MG63 (cell line): ENCODE data around the gene LRRFIP2. TPM values are rescaled to one million over a fixed set of nuclear protein-coding genes. Genes with fewer than 3 reads are reported as not detected.
"Not testable (repeated sequence)": the region's sequence is repeated elsewhere in the genome, so short reads cannot be mapped to it uniquely, and the experiment has no call there.

ENCODE experiments used
- DNase-seq: peaks from one replicate; pipeline ENCODE4 v3.0.0-alpha.2; 2020
- H3K27me3 ChIP-seq: fragments of 250-450 bp; sonication (Bioruptor Pico); 2 replicates; pipeline ENCODE4 v1.5.1; 2020; ENCODE audit warnings: mild to moderate bottlenecking, moderate library complexity
- H3K36me3 ChIP-seq: fragments of 250-450 bp; sonication (Bioruptor Pico); 2 replicates; pipeline ENCODE4 v1.5.1; 2020; ENCODE audit warnings: mild to moderate bottlenecking, moderate library complexity
- H3K4me3 ChIP-seq: fragments of 250-450 bp; sonication (Bioruptor Pico); 2 replicates; pipeline ENCODE4 v1.5.1; 2020; ENCODE audit warnings: mild to moderate bottlenecking, moderate library complexity
- H3K9me3 ChIP-seq: fragments of 250-450 bp; sonication (Bioruptor Pico); 2 replicates; pipeline ENCODE4 v1.5.1; 2020; ENCODE audit warnings: mild to moderate bottlenecking, moderate library complexity
- total RNA-seq: library from RNA; depleted of rRNA; stranded (reverse); fragments of >200 nt; shearing (Covaris generic); gene quantifications from 2 replicates; pipeline ENCODE4 v1.2.3, GENCODE V29; 2014; ENCODE audit warnings: low replicate concordance; rRNA removed

LRRFIP2 gene, protein sequence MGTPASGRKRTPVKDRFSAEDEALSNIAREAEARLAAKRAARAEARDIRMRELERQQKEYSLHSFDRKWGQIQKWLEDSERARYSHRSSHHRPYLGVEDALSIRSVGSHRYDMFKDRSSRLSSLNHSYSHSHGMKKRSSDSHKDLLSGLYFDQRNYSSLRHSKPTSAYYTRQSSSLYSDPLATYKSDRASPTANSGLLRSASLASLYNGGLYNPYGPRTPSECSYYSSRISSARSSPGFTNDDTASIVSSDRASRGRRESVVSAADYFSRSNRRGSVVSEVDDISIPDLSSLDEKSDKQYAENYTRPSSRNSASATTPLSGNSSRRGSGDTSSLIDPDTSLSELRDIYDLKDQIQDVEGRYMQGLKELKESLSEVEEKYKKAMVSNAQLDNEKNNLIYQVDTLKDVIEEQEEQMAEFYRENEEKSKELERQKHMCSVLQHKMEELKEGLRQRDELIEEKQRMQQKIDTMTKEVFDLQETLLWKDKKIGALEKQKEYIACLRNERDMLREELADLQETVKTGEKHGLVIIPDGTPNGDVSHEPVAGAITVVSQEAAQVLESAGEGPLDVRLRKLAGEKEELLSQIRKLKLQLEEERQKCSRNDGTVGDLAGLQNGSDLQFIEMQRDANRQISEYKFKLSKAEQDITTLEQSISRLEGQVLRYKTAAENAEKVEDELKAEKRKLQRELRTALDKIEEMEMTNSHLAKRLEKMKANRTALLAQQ
- total RNA-seq = 35.4 and 41.6 TPM in 2 replicates

DNA sequence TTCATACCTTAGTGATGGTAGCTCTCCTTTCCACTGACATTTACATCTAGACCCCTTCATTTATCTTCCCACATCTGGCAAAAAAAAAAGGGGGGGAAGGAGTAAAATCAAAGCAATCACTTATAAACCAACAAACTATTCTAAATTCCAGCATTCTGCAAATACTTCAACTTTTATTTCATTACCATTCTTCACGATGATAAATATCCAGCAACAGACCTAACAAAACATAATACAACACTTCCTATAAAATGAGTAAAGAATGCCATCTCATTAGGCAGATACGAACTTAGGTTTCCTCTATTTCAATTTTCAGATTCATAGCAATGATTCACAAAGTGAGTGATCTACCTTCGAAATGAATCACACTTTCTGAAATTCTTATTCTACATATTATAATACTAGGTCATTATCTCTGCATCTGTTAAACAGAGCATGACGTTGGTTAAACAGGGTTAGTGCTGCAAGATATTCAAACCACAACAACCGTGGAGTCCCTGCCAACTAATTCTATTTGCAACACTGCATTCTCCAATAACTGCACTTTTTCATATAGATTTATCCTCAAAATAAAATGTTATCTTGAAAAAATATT lies at the start of gene LRRFIP2:
TSS of gene LRRFIP2 (minus strand) at position 51 of the 595 bp plus-strand sequence. CDS start 25,599 bp downstream, outside the sequence.
- H3K36me3 ChIP-seq = peaks cover 34% of the 10 kb centered on the region
- no peaks in the 10 kb centered on the region for H3K27me3 ChIP-seq
- peak within 1 kb of the TSS; percentile 78 for H3K4me3 ChIP-seq
- H3K9me3 ChIP-seq = no peaks in the 10 kb centered on the region
- DNase-seq = no peak

DNA sequence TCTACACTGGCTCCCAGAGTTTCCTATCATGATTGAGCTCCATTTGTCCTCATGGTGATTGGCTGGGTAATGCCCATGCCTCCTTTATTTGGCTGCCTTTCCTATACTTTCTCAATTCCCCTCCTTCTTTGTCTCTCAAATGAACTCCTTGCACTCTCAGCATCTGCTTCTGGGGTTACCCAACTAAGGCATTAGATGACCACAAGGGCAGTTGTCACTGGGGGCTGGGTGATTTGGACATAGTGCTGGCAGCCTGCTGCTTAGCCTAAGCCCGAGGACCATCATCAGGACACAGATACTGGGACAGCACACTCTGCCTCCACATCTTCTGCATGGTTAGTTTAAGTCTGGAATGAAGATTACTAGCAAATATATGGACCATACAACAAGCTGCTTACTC lies 49.2 kb upstream of the LRRFIP2 start:
- Histone ChIP-seq H3K27me3 (no peaks in the 10 kb centered on the region), H3K9me3 (no peaks in the 10 kb centered on the region), H3K36me3 (no peaks in the 10 kb centered on the region), H3K4me3 (no peak overlapping the region)
- DNase-seq = no peak

DNA sequence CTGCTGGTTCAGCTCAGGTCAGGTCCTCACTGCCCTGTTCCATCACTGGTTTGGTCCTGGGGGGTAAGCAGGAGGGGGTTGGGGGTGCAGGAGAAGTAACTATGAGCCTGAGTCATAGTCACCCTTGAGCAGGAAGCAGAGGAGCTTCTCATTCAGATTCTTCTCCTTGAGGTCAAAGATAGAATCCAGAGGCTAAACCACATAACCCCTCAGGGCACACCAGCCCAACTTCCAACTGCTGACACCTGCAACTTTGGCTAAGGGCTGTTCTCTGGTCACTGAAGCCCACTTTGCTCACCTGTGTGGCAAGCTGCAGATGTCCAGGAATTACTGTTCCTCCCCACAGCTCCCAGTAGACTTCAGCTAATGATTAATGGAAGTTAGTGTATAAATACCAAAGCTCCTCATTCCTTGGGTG lies 48.8 kb upstream of the LRRFIP2 start:
- H3K36me3 ChIP-seq = no peaks in the 10 kb centered on the region
- no peaks in the 10 kb centered on the region for H3K27me3 ChIP-seq
- no peak overlapping the region for H3K4me3 ChIP-seq
- no peak for DNase-seq
- H3K9me3 ChIP-seq = no peaks in the 10 kb centered on the region

DNA sequence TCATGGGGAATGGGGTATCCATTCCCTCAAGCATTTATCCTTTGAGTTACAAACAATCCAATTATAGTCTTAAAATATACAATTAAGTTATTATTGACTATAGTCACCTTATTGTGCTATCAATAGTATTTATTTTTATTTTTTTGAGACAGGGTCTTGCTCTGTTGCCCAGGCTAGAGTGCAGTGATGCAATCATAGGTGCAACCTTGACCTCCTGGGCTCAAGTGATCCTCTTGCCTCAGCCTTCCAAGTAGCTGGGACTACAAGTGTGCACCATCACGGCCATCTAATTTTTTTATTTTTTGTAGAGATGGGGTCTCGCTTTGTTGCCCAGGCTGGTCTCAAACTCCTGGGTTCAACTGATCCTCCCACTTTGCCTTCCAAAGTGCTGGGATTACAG lies 48.2 kb upstream of the LRRFIP2 start:
- H3K27me3 ChIP-seq = not testable (repeated sequence)

DNA sequence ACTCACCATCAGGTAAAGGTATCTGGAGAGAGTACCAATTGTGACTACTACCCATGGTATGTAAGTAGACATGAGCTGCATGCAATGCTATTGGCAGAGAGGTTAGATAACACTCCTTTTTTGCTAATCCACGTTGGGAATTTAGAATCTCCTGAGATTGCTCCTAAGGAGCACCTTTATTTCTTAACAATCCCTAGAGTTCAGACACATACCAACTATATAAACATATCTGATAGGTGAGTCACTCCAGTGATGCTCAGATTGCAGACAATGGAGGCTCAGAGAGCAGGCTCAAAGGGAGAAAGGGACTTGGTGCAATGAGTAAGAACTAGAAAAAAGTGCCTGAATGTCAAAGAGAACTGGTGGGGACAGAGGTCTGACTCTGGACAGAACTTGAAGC lies 47.0 kb upstream of the LRRFIP2 start:
- H3K36me3 ChIP-seq = no peaks in the 10 kb centered on the region
- no peaks in the 10 kb centered on the region for H3K27me3 ChIP-seq
- H3K9me3 ChIP-seq = no peaks in the 10 kb centered on the region
- peak; percentile 10 for DNase-seq
- no peak overlapping the region for H3K4me3 ChIP-seq

More for the DNA sequence above, 48.2 kb upstream of the LRRFIP2 start:
- H3K4me3 ChIP-seq, DNase-seq, H3K36me3 ChIP-seq, H3K9me3 ChIP-seq: not testable (repeated sequence)

DNA sequence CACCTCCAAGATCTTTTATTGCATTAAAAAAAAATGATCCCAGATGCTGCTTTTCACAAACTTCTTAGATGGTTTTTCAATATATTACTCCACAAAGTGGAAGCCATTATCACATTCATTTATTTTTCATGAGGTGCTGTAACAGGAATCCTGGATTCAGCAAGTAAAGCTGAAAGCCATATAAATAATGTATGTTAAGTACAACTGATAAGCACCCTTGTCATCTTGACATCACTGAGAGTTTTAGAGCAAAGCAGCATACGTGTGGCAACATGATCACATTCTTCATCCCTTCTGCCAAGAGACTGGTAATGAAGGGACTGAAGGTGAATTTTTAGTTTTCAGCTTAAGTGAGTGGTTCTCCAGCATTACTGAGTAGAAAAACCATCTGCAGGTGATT lies 44.9 kb upstream of the LRRFIP2 start:
- Histone ChIP-seq H3K4me3 (no peak overlapping the region), H3K9me3 (no peaks in the 10 kb centered on the region), H3K36me3 (no peaks in the 10 kb centered on the region), H3K27me3 (no peaks in the 10 kb centered on the region)
- DNase-seq = no peak

DNA sequence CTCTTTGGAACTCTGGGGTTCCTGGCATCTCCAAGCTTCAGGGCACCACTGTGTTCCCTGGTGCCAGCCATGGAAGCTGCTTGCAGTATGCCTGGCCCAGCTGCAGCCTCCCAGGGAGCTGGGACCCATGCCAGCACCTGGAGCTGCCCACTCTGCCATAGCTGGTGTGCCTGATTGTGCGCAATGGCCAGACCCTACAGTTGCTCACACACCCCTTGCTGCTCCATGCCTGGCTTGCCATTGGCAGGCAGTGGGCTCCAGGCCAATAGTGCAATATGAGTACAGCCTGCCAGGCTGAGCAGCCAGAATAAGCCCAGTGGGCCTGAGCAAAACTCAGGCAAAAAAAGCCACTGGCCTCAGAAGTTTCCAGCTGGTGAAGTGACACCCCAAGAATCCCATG lies 43.8 kb upstream of the LRRFIP2 start:
- H3K9me3 ChIP-seq = no peaks in the 10 kb centered on the region
- peak; percentile 7 for DNase-seq
- H3K27me3 ChIP-seq = no peaks in the 10 kb centered on the region
- H3K36me3 ChIP-seq = no peaks in the 10 kb centered on the region
- H3K4me3 ChIP-seq = no peak overlapping the region

DNA sequence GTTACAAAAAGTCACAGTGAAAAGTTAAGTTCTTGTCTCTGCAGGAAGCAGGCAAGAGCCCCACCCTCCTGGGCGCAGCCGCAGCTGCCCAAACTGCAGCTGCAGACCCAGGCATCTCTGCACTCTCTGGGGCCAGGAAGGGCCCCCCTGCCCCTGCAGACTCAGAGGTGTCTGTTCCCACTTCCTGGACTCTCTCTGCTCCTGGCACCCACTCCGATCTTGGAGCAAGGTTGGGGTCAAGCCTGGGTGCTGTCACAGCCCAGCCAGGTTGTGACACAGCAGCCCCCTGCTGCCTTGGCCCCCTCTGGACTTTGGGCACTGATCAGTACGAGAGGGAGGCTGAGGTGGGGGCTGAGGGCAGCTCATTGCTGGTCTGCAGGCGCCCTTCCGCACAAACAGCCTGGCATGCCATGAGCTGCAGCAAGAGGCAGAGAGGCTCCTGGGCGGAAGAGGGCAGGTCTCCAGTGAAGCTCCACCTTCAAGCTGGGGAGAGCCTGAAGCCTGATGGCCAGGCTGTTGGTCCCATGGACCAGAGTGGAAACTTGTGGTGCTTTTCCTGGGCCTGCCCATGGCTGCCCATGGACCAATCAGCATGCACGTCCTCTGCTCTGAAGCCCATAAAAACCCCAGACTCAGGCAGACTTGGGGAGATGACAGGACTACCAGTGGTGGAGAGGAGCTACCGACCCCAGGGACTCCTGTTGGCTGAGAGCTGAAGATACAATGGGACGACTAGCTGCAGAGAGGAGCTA lies 42.9 kb upstream of the LRRFIP2 start:
- DNase-seq = no peak
- Histone ChIP-seq H3K4me3 (no peak overlapping the region), H3K36me3 (no peaks in the 10 kb centered on the region), H3K9me3 (no peaks in the 10 kb centered on the region), H3K27me3 (no peaks in the 10 kb centered on the region)

DNA sequence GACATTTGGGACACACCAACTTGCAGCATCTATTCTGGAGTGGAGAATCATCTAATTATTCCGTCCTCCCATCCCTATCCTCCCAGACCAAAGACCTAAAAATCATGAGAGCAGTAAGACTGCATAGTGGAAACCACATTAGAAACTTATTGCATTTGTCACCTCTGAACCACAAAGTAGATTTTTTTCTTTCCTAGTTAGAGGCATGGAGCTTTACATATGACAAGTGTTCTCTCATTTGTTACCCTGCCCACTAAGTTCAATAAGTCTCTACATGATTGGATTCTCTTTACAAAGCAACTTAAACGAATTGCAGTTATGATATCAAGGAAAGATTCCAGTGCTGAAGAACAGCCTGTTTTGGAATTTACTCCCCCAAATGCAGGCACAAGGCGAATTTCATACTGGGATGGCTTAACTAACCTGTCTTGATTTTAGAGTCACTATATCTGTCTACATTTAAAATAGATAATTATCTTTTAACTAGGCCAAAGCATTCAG lies 42.3 kb upstream of the LRRFIP2 start:
- H3K27me3 ChIP-seq = no peaks in the 10 kb centered on the region
- DNase-seq = no peak
- no peak overlapping the region for H3K4me3 ChIP-seq
- H3K9me3 ChIP-seq = no peaks in the 10 kb centered on the region
- no peaks in the 10 kb centered on the region for H3K36me3 ChIP-seq

DNA sequence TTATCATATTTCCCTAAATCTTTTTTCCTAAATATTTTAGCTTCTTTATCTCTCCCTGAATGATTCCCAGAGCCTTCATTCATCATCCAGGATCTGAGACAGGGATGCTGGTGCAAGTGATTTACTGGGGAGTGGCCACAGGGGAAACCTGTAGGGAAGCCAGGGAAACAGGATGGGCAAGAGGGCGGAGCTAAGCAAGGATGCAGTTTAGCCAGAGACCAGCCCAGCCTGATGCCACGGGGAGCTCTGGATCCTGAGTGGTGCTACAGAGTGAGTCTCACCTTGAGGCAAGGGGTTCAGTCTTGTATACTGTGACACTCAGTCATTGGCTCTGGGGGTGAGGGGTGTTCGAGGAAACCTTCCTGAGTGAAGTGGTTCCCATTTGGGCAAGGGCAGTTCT lies 39.7 kb upstream of the LRRFIP2 start:
- H3K36me3 ChIP-seq = no peaks in the 10 kb centered on the region
- H3K4me3 ChIP-seq = no peak overlapping the region
- H3K27me3 ChIP-seq = no peaks in the 10 kb centered on the region
- no peak for DNase-seq
- H3K9me3 ChIP-seq = no peaks in the 10 kb centered on the region

DNA sequence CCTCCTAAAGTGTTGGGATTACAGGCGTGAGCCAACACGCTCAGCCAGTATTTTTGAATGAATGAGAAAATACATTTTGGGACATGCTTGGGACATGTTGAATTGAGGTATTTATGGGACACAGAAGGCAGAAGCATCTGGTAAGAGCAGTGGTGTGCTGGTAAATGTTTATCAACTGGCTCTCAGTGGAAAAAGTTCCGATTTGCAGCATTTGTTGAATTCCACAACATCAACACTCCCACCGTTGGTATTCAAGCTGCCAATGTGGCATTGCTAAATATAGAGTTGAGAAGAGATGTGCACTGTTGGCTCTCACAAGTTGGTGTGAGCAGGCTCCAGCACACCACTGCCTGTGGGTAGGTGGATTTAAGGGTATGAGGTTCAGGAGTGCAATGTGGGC lies 35.8 kb upstream of the LRRFIP2 start:
- Histone ChIP-seq H3K4me3 (no peak overlapping the region), H3K36me3 (no peaks in the 10 kb centered on the region), H3K9me3 (no peaks in the 10 kb centered on the region), H3K27me3 (no peaks in the 10 kb centered on the region)
- DNase-seq = no peak

DNA sequence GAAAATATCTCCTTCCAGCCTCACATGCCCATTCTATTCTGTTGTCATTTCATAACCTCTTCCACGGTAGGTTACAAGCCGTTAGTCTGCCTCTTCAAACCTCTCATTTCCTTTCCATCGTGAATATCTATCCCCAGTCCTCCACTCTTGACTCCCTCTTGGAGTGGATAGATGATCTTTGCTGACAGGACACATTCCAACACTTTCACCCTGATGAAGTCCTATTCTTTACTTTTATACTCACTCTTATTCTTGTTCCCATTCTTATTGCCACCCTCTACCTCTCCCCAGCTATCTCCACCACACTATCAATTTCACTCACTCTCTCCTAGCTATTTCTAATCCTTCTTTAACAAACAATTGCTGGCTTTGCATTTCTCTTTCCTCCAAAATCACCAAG lies 34.2 kb upstream of the LRRFIP2 start:
- not testable (repeated sequence) for H3K4me3 ChIP-seq, DNase-seq, H3K36me3 ChIP-seq, H3K27me3 ChIP-seq, H3K9me3 ChIP-seq

DNA sequence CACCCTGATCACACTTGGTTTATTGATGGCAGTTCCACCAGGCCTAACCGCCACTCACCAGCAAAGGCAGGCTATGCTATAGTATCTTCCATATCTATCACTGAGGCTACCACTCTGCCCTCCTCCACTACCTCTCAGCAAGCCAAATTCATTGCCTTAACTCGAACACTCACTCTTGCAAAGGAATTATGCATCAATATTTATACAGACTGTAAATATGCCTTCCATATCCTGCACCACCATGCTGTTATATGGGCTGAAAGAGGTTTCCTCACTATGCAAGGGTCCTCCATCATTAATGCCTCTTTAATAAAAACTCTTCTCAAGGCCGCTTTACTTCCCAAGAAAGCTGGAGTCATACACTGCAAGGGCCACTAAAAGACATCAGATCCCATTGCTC lies 33.6 kb upstream of the LRRFIP2 start:
- H3K9me3 ChIP-seq, DNase-seq, H3K27me3 ChIP-seq, H3K36me3 ChIP-seq, H3K4me3 ChIP-seq: not testable (repeated sequence)

DNA sequence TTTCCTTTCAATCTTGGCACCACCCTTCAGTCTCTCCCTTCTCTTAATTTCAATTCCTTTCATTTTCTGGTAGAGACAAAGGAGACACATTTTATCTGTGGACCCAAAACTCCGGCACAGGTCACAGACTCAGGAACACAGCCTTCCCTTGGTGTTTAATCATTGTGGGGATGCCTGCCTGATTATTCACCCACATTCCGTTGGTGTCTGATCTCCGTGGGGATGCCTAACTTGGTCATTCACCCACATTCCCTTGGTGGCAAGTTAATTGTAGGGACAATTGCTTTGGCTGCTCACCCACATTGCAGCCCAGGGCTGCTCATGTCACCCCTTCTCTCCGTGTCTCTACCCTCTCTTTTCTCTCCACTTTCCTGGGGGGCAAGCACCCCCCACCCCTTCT lies 31.7 kb upstream of the LRRFIP2 start:
- H3K9me3 ChIP-seq, H3K4me3 ChIP-seq, H3K36me3 ChIP-seq, H3K27me3 ChIP-seq: not testable (repeated sequence)
- DNase-seq = peak; percentile 9

DNA sequence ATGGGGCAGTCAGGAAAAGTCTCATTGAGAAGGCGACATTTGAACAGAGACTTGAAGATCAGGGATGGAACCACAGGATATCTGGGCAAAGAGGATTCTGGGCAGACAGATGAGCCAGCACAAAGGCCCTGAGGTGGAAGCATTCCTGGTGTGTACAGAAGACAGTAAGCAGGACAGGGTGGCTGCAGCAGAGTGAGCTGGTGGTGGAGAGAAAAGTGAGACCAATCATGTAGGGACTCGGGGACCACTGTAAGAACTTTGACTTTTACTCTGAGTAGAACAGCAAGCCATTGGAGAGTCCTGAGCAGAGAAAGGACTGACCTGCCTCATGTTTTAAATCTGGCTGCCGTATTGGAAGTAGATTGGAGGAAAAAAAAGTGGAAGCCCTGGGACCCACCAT lies 29.9 kb upstream of the LRRFIP2 start:
- Histone ChIP-seq H3K9me3 (no peaks in the 10 kb centered on the region), H3K4me3 (no peak overlapping the region), H3K27me3 (no peaks in the 10 kb centered on the region), H3K36me3 (no peaks in the 10 kb centered on the region)
- no peak for DNase-seq

DNA sequence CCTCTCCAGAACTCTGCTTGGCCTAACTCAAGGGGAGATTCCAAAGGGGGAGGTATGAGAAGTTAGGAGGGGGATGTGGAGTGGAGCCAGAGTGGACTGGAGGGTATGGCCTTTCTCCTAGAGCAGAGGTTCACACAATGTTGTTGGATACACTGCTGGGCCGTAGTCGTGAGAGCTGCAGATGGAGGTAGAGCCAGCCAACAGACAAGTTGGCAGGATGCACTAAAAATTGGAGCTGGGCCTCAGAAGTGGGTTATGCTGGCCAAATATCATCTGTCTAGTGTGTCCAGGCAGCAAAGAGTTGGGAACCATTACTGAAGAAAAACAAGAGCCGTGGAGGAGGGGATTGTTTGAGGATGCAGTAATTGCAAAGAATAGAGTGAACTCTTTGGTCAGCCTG lies 27.7 kb upstream of the LRRFIP2 start:
- Histone ChIP-seq H3K4me3 (no peak overlapping the region), H3K27me3 (no peaks in the 10 kb centered on the region), H3K36me3 (no peaks in the 10 kb centered on the region), H3K9me3 (no peaks in the 10 kb centered on the region)
- DNase-seq = peak; percentile 75

DNA sequence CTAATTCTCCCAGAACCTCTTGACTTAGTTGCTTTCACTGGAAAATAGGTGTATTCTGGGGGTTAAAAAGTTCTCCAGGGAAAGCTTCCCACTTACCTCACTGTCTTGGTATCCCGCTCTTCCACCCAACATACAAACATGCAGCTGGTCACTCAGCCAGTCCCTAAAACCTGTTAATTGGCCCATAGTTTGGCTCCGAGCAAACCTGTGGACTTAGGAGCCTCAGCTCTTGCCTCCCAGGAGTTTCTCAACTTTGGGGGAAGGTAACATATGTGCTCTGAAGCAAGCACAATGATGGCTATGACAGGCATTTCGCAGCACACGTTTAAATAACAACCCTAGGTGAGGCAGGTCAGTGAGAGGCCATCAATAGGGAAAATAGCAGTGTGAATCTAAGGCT lies 25.8 kb upstream of the LRRFIP2 start:
- H3K36me3 ChIP-seq = no peaks in the 10 kb centered on the region
- no peak for DNase-seq
- H3K9me3 ChIP-seq = no peaks in the 10 kb centered on the region
- H3K27me3 ChIP-seq = no peaks in the 10 kb centered on the region
- no peak overlapping the region for H3K4me3 ChIP-seq
